Kidney (tissue), 14 donors: Measurements from ENCODE around the gene TOMM5. TPM values are rescaled to one million over a fixed set of nuclear protein-coding genes. Genes with fewer than 3 reads are reported as not detected.

ENCODE experiments used
- DNase-seq, 5 donors: peaks; one replicate each; pipeline ENCODE4 v3.0.0-alpha.2; 2013 to 2020
- FAIRE-seq: peaks from 2 replicates; lab custom pipeline; 2012; peaks lifted over from hg19 to GRCh38; lab: Jason Lieb, UNC
- H3K27ac ChIP-seq, 2 donors: one replicate each; pipeline ENCODE4 v1.7.0; 2013; ENCODE audit warnings: low read depth in 2 of 2, low read length in 2 of 2, inconsistent platforms in 1 of 2
- H3K27me3 ChIP-seq: one replicate; pipeline ENCODE4 v1.7.1; 2013; ENCODE audit warnings: low read length, inconsistent platforms; ENCODE audit not compliant: control insufficient read depth, insufficient read depth
- H3K36me3 ChIP-seq, 3 donors: one replicate each; pipeline versions ENCODE4 v1.7.0 to v1.7.1; 2013; ENCODE audit warnings: low read length in 3 of 3, control low read depth in 1 of 3, inconsistent platforms in 1 of 3; ENCODE audit not compliant: insufficient read depth in 3 of 3, control insufficient read depth in 2 of 3
- H3K4me1 ChIP-seq, 3 donors: one replicate each; pipeline versions ENCODE4 v1.7.0 to v1.7.1; 2013; ENCODE audit warnings: low read length in 3 of 3, inconsistent platforms in 1 of 3, low read depth in 1 of 3; ENCODE audit not compliant: control insufficient read depth in 2 of 3, insufficient read depth in 2 of 3
- H3K4me3 ChIP-seq, 3 donors: one replicate each; pipeline versions ENCODE4 v1.7.0 to v1.8.1; 2013; ENCODE audit warnings: low read length in 3 of 3, control low read depth in 1 of 3, inconsistent platforms in 1 of 3
- H3K9ac ChIP-seq, 3 donors: one replicate each; pipeline versions ENCODE4 v1.7.0 to v1.7.1; 2013; ENCODE audit warnings: low read length in 3 of 3, control low read depth in 1 of 3, inconsistent platforms in 1 of 3
- H3K9me3 ChIP-seq, 3 donors: one replicate each; pipeline versions ENCODE4 v1.7.0 to v1.7.1; 2013; ENCODE audit warnings: low read length in 3 of 3, control low read depth in 1 of 3, inconsistent platforms in 1 of 3; ENCODE audit not compliant: control insufficient read depth in 2 of 3, insufficient read depth in 1 of 3
- CTCF ChIP-seq: IDR thresholded peaks from 3 replicates; pipeline ENCODE4 v1.5.1; 2012; ENCODE audit warnings: mild to moderate bottlenecking, moderate library complexity, borderline replicate concordance; ENCODE audit not compliant: insufficient read depth; ENCODE audit errors: extremely low read depth
- intact Hi-C: fragments of 100-400 bp; cut with DNase I; formaldehyde crosslinking; loops from one replicate; pipeline ENCODE4 v1.11.1; 2022
- polyA plus RNA-seq: library from polyadenylated mRNA; stranded (reverse); fragments of 350-450 nt; fragmentation: Illumina TruSeq; extraction: RNeasy Lipid Tissue Mini Kit (QIAGEN cat#74804); gene quantifications from one replicate; pipeline ENCODE4 v1.2.3, GENCODE V29; 2014; ENCODE audit warnings: low read depth, low replicate concordance; ENCODE audit not compliant: insufficient read depth
- total RNA-seq: library from RNA; stranded (reverse); fragmentation: NEBNext Ultra II Directional; extraction: Animal tissue kit (Norgen Biotek cat#: 25700); gene quantifications from one replicate; pipeline ENCODE4 v1.2.1, GENCODE V29; 2021
- donor health status: control.
- donor health status: control.
- donor health status: control.
- donor health status: control.
- donor health status: control.
- donor health status: DM: yes; HTN: yes; CAD: no.
- donor health status: Normal renal cell carcinoma (clear cell type).

TOMM5 gene
- total and polyA plus RNA-seq, 2 donors from 2014 or later: 59.5 to 197 TPM

DNA sequence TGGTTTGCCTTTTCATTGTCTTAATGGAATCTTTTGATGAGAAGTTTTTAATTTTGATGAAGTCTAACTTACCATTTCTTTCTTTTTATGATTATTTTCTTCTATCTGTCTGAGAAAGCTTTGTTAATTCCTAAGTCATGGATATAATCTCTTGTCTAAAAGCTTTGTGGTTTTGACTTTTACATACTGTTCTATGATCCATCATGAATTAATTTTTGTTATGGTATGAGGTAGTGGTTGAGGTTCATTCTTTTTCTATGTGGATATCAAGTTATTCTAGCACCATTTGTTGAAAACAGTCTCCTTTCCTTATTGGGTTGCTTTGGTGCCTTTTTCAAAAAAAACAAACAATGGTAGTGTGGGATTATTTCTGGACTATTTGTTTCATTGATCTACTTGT lies 36.6 kb downstream of the TOMM5 start:
- Histone ChIP-seq H3K36me3 (no peaks in the 10 kb centered on the region), H3K27ac (no peak overlapping the region), H3K9ac (no peak overlapping the region), H3K27me3 (no peaks in the 10 kb centered on the region), H3K4me3 (no peak overlapping the region), H3K4me1 (no peaks in the 10 kb centered on the region), H3K9me3 (no peaks in the 10 kb centered on the region)
- DNase-seq: no peak
- no peak for TF ChIP-seq CTCF
- FAIRE-seq: no peak
- intact Hi-C loops: no loop called here

DNA sequence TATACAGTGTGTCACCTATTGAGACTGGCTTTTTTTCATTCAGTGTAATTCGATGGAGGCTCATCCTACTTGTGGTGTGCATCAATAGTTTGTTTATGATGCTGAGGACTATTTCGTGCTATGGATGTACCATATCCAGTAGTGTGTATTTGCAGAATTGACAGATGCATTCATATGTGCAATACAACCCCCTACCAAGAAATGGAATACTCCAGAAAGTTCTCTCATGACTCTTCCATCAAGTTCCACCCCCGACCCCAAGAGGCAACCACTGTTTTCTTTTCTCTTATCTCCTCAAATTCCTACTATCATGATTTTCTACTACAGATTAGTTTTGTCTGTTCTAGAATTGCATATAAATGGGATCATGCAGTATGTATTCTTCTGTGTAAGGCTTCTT lies 38.1 kb downstream of the TOMM5 start:
- intact Hi-C loops: no loop called here
- no peaks in the 10 kb centered on the region for H3K36me3 ChIP-seq
- FAIRE-seq (no peak), DNase-seq (no peak)
- no peak overlapping the region for H3K4me3 ChIP-seq
- H3K9me3 ChIP-seq: no peaks in the 10 kb centered on the region
- no peak overlapping the region for H3K27ac ChIP-seq
- TF ChIP-seq CTCF: no peak
- no peaks in the 10 kb centered on the region for H3K4me1 ChIP-seq
- H3K9ac ChIP-seq: no peak overlapping the region
- no peaks in the 10 kb centered on the region for H3K27me3 ChIP-seq

- H3K9me3 ChIP-seq: no peaks in the 10 kb centered on the region
- intact Hi-C loops: no loop called here
- H3K36me3 ChIP-seq: no peaks in the 10 kb centered on the region
- H3K27ac ChIP-seq: no peak overlapping the region
- H3K9ac ChIP-seq: no peak overlapping the region
- H3K4me3 ChIP-seq: no peak overlapping the region
- no peak for FAIRE-seq
- no peak for DNase-seq
- no peaks in the 10 kb centered on the region for H3K27me3 ChIP-seq
- H3K4me1 ChIP-seq: no peaks in the 10 kb centered on the region
- TF ChIP-seq CTCF: no peak
These were observed 40.5 kb downstream of the TOMM5 start for GRCh38 chr9:37551888-37552287.

- H3K4me3 ChIP-seq: no peak overlapping the region
- H3K4me1 ChIP-seq: no peaks in the 10 kb centered on the region
- no peak for FAIRE-seq
- TF ChIP-seq CTCF: no peak
- H3K9ac ChIP-seq: no peak overlapping the region
- no peak for DNase-seq
- H3K9me3 ChIP-seq: no peaks in the 10 kb centered on the region
- no peaks in the 10 kb centered on the region for H3K27me3 ChIP-seq
- intact Hi-C loops: no loop called here
- H3K27ac ChIP-seq: no peak overlapping the region
- H3K36me3 ChIP-seq: no peaks in the 10 kb centered on the region
These were observed 40.9 kb downstream of the TOMM5 start for GRCh38 chr9:37551468-37551867.
